Hematopoietic multipotent progenitor cell treated with erythropoietin and hydrocortisone succinate and interleukin-3 and kit ligand, for 6 days (in vitro differentiated cells): Measurements from ENCODE around the gene CCT2.
"Not testable (repeated sequence)": the region's sequence is repeated elsewhere in the genome, so short reads cannot be mapped to it uniquely, and the experiment has no call there.

ENCODE experiments used
- DNase-seq: peaks from one replicate; pipeline ENCODE4 v3.0.0-alpha.2; 2015

CCT2 gene

DNA sequence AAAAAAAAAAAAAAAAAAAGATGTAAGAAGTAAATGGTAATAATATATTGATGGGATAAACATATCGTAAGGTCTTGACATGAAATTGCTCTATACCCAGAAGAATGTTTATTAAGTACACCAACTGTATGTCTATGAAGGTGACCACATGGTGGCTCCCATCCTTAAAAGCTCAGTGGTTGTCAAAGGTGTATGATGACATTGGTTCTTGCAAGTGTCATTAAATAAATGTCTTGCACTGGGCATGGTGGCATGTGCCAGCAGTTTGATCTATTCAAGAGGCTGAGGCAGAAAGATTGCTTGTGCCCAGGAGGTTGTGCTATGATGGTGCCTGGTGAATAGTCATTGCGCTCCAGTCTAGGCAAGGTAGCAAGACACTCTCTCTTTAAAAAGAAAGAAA is 10.4 kb downstream of the CCT2 start:
- DNase-seq: peak; percentile 27

DNA sequence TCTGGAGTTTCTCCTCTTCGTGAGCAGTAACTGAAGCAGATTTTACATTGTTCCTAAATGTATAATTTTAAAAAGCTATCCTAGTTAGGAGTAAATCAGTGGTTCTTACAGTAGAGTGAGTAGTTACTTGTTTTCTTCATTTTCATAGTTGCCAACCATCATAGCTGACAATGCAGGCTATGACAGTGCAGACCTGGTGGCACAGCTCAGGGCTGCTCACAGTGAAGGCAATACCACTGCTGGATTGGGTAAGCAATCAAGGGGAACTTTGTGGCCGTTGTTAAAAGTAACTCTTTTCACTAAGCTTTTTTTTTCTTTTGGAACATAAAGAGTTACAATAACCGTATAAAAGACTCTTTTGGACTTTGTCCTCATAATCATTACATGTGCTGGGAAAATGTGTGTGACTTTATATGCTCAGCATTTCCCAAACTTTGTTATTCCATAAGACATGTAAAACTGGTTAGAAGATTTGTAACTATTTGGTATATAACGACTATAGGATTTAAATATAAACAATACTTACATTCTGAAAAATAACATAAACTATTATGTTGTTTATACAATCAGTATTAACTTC is 13.0 kb downstream of the CCT2 start:
- DNase-seq: no peak

DNA sequence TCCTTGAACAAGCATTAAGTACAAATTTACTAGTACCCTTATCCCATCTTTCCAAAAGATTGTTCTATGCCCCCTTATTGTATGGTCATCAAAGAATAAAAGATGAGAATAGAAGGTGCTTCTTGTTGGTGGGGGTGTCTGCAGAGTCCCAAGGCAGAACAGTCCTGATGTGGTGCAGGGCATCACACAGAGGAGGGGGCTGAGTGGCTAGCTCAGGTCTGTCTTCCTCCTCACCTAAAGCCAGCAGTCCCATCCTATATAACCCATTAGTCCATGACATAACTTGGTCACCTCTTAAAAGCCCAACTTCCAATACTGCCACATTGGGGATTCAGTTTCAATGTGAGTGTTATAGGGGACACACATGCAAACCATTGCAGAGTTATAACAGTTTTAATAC is 15.5 kb downstream of the CCT2 start:
- no peak for DNase-seq

- DNase-seq: no peak
These were observed 16.9 kb downstream of the CCT2 start for GRCh38 chr12:69601962-69602685.

DNA sequence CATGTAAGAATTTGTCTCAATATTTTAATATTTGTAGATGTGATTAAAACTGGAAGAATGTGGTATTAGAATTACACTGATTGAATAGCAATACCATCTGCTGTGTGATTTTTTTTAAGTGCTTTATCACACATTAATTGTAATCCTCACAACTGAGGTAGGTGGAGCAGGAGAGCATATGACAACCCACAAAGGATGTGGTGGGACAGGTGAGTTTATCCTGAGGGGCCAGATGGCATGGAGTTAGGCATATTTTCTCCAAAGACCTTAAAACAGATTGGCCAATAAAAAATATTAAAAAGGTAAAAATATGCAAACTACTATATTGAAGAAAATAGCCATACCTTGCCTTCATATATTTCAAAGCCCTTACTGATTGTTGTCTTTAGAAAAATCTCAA is 17.7 kb downstream of the CCT2 start:
- DNase-seq: peak; percentile 33

DNA sequence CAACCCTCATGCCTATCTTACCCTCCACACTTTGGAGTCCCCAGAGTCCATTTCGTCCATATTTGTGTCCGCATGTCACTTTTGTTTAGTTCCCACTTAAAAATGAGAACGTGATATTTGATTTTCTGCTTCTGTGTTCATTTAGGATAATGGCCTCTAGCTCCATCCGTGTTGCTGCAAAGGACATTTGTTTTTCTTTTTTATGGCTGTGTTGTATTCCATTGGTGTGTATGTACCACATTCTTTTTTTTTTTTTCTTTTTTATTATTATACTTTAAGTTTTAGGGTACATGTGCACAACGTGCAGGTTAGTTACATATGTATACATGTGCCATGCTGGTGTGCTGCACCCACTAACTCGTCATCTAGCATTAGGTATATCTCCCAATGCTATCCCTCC is 18.3 kb downstream of the CCT2 start:
- DNase-seq: not testable (repeated sequence)

DNA sequence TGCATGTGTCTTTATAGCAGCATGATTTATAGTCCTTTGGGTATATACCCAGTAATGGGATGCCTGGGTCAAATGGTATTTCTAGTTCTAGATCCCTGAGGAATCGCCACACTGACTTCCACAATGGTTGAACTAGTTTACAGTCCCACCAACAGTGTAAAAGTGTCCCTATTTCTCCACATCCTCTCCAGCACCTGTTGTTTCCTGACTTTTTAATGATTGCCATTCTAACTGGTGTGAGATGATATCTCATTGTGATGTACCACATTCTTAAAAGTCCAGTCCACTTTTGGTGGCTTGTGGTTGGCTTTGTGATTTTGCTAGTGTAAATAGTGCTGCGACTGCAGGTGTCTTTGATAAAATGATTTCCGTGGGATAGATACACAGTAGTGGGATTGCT is 19.0 kb downstream of the CCT2 start:
- DNase-seq: not testable (repeated sequence)

GRCh38 chr12:69608114-69608513 is 22.9 kb downstream of the CCT2 start:
- DNase-seq: peak; percentile 43

- DNase-seq: no peak
These were observed 24.9 kb downstream of the CCT2 start for GRCh38 chr12:69610126-69610525.

GRCh38 chr12:69610729-69611128 is 25.5 kb downstream of the CCT2 start, which contains the start of gene LRRC10:
Gene LRRC10, minus strand, starts transcription at chr12:69610907. Its CDS starts 69 bp downstream, at chr12:69610838.
- DNase-seq: no peak

DNA sequence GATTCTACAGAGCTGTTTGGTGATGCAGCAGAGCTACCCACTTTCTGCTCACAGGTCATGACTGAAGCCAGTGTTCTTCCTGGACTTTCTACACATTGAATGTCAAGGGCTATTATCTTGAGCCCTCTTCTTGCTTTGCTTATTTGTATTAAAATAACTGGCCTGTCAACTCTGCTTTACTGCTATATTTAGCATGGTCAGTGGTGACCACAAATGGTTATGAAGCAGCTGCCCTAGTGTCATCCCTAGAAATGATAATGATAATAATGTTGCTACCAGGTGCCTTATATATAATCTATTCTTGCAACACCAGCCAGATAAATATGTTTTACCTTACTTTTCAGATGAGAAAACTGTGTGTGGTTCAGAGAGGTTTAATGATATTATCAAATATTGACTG is 28.1 kb downstream of the CCT2 start:
- no peak for DNase-seq

GRCh38 chr12:69616025-69616424 is 30.8 kb downstream of the CCT2 start:
- DNase-seq: no peak

GRCh38 chr12:69619050-69619449 is 33.8 kb downstream of the CCT2 start:
- no peak for DNase-seq

DNA sequence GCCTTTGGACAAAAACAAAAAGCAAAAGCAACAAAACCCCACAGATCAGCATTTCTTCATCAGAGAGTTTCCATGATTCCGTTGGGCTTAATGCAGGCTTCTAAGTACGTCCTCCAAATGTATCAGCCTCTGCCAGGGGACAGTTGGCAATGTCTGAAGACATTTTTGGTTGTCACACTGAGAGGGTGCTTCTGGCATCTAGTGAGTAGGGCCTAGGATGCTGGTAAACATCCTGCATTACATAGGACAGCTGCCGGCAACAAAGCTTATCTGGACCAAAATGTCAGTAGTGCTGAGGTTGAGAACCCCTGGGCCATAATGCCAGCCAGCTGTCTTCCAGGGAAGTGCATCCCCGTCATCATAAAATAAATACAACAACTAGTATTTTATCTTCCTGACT is 34.8 kb downstream of the CCT2 start:
- no peak for DNase-seq

DNA sequence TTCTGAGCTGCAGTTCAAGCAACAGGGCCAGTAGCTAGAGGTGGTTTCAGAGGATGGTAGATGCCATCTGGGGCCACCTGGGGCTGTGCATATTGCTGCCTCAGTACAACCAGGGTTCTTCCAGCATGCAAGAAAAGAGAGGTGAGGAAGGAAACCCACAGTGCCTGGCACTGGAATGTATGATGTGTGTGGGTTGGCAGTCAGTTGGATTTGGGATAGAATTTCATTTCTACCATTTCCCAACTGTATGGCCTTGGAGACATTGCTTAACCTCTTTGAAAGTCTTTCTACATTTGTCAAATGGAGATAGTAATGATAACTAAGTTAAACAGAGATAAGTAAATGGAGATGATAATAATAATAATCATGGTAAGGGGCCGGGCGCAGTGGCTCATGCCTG is 35.7 kb downstream of the CCT2 start:
- DNase-seq: no peak

DNA sequence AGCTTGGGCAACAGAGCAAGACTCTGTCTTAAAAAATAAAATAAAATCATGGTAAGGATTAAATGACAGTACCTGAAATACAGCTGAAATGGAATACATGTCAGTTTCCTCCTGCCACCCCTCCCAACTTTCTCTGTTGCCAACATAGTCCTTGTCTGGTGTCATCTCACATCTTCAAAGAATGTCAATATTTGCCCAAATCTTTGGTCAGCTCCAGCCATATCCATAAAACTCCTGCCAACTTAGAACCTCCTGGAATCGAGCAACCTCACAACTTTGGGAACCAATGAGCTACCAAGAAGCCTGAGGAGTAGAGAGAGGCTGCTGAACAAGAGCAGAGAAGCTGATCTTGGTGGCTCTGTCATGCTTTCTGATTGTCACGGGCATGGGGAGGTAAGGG is 36.3 kb downstream of the CCT2 start:
- no peak for DNase-seq

DNA sequence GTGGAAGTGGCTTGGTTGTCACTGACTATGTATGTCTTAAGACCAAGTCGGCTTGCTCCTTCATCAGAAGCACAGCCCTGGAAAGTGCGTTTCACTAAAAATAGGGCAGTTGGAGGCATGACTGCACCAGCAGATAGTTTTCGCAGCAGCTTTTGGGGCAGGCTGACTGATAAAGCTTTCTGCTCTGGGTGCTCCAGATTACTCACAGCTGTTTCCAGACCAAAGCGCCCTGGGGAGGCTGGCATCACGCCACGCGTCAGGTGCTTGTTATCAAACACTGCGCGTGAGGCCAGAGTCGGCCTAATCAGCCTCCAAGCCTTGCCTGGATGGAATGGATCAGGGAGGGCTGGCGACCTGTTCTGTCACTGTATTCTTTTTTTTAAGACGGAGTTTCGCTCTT is 38.7 kb downstream of the CCT2 start:
- peak; percentile 98 for DNase-seq

GRCh38 chr12:69627501-69627900 is 42.2 kb downstream of the CCT2 start:
- no peak for DNase-seq

GRCh38 chr12:69630191-69630590 is 44.9 kb downstream of the CCT2 start:
- DNase-seq: peak; percentile 58

DNA sequence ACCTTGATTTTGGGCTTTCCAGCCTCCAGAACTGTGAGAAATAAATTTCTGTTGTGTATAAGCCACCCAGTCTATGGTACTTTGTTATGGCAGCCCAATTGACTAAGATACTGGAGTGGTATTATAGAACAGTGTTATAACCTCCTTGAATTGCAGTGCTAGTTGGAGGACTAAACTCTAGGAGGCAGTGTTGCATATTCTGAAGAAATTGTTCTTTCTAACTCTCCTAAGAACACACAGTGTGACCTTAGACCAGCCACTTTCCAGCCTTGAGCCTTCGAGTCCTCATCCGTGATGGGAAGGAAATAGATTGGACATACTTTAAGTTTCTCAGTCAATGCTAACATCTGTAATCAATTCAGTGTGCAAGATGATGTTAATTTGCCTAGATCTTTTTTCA is 47.8 kb downstream of the CCT2 start:
- DNase-seq: peak; percentile 52

DNA sequence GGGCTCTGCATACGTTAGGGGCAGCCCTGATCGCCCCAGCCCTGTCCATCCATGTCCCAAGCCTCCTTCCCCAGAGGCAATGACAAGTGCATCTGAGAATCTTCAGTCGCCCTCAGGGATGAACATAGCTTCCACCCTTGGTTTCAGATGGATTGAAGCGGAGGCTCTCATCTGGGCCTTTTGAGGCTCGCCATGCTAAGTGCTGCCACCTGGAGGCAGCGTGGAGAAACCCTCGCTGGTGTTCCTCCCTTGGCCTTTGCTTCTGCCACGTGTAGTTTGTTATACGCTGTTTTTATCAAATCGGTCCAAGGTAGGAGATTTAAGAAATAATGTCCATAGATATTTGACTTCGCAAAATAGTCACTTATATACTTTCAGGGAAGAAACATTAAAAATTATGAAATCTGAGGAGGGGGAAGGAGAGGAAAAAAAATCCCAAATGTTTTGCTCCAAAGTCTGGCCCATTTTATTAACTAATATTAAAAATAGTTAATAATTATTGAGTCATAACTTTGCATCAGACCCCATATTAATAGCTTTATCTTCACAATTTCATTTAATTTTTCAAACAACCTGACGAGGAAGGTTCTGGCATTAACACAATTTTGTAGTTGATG is 54.2 kb downstream of the CCT2 start:
- peak; percentile 87 for DNase-seq

DNA sequence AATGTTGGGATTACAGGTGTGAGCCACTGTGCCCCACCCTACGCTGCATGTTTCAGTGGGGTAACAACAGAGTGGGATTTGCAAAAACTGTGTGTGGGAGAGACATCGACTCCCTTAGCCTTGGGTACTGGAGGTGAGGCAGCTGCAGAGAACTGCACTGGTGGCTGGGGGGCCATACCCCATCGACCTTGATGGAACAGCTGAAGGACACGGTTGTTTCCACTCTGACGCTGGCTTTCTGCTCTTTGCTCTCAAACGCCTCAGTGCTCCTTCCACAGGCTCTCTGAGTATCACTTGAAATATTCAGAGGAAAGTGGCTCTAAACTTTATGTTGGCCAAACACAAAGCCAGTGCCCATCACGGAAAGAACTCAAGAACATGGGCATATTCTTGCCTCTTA is 56.3 kb downstream of the CCT2 start:
- DNase-seq: no peak

DNA sequence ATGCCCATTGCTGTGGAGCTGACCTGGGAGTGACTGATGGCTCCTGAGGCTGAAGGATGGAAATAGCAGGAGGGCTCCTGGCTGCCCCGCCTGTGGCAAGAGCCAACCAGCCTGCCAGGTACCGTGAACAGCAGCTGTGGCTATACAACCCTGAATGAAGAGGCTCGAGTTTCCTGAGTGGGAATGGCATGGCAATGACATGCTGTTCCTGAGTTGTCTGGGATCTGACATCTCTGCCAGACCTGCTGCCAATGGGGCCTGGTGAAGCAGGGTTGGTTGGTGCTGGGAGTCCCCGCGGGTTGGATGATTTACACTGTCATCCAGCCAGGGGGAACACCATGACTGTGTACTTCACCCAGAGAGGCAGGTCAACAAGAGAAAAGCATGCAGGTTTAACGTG is 57.3 kb downstream of the CCT2 start:
- DNase-seq: no peak

GRCh38 chr12:69644511-69644910 is 59.3 kb downstream of the CCT2 start:
- DNase-seq: no peak

GRCh38 chr12:69645031-69645430 is 59.8 kb downstream of the CCT2 start:
- DNase-seq: no peak
